Osteocyte (in vitro differentiated cells): ENCODE data around the gene KDM2B. TPM values are rescaled to one million over a fixed set of nuclear protein-coding genes. Genes with fewer than 3 reads are reported as not detected.

ENCODE experiments used
- DNase-seq: peaks from one replicate; pipeline ENCODE4 v3.0.0; 2021; ENCODE audit warnings: mixed read lengths; ENCODE audit not compliant: unreplicated experiment; ENCODE audit errors: extremely low spot score
- H3K27ac Mint-ChIP-seq: one replicate; pipeline ENCODE4 v1.8.0; 2021; ENCODE audit warnings: mild to moderate bottlenecking, mixed read lengths; ENCODE audit not compliant: unreplicated experiment
- H3K27me3 Mint-ChIP-seq: one replicate; pipeline ENCODE4 v1.8.0; 2021; ENCODE audit warnings: mixed read lengths; ENCODE audit not compliant: unreplicated experiment
- H3K36me3 Mint-ChIP-seq: one replicate; pipeline ENCODE4 v1.8.0; 2021; ENCODE audit warnings: mixed read lengths; ENCODE audit not compliant: unreplicated experiment
- H3K4me1 Mint-ChIP-seq: one replicate; pipeline ENCODE4 v1.8.0; 2021; ENCODE audit warnings: mixed read lengths; ENCODE audit not compliant: unreplicated experiment
- H3K4me3 Mint-ChIP-seq: one replicate; pipeline ENCODE4 v1.8.0; 2021; ENCODE audit warnings: mild to moderate bottlenecking, moderate library complexity, mixed read lengths; ENCODE audit not compliant: unreplicated experiment
- H3K9me3 Mint-ChIP-seq: one replicate; pipeline ENCODE4 v1.8.0; 2021; ENCODE audit warnings: mixed read lengths; ENCODE audit not compliant: unreplicated experiment
- total RNA-seq: library from RNA; stranded (reverse); gene quantifications from 2 replicates; pipeline ENCODE4 v1.2.1, GENCODE V29; 2021
- TF ChIP-seq, protein P1 (sequence below): fragments of 200-600 bp; sonication (generic); IDR thresholded peaks from 2 replicates; pipeline ENCODE4 v1.5.0; 2021; ENCODE audit warnings: antibody characterized with exemption, mild to moderate bottlenecking, moderate library complexity

The KDM2B gene
- total RNA-seq, 1 donor from 2014 or later: 31.9 TPM

DNA sequence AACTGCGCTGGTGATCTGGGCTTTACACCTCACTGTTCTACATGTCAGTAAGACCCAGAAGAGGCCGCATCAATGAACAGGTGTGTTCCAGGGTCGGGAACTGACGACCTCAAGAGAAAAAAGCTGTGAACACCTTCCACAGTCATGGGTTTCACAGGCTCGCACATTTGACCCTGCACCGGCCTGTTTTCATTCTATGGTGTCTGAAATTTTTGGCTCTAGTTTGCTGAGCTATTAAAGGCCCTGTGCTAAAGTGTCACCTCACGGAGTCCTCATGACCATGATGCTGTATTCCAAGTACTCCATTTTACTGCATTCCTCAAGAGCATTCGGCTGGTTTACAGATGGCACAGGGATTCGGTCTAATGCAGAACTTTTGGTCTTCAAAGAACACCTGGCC is 78.9 kb downstream of the KDM2B start:
- Mint-ChIP-seq H3K4me3 (no peak overlapping the region), H3K9me3 (no peaks in the 10 kb centered on the region), H3K36me3 (no peaks in the 10 kb centered on the region), H3K27me3 (no peaks in the 10 kb centered on the region), H3K4me1 (peaks cover 5% of the 10 kb centered on the region), H3K27ac (no peak overlapping the region)
- DNase-seq: no peak
- TF ChIP-seq, protein P1, sequence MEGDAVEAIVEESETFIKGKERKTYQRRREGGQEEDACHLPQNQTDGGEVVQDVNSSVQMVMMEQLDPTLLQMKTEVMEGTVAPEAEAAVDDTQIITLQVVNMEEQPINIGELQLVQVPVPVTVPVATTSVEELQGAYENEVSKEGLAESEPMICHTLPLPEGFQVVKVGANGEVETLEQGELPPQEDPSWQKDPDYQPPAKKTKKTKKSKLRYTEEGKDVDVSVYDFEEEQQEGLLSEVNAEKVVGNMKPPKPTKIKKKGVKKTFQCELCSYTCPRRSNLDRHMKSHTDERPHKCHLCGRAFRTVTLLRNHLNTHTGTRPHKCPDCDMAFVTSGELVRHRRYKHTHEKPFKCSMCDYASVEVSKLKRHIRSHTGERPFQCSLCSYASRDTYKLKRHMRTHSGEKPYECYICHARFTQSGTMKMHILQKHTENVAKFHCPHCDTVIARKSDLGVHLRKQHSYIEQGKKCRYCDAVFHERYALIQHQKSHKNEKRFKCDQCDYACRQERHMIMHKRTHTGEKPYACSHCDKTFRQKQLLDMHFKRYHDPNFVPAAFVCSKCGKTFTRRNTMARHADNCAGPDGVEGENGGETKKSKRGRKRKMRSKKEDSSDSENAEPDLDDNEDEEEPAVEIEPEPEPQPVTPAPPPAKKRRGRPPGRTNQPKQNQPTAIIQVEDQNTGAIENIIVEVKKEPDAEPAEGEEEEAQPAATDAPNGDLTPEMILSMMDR: no peak

DNA sequence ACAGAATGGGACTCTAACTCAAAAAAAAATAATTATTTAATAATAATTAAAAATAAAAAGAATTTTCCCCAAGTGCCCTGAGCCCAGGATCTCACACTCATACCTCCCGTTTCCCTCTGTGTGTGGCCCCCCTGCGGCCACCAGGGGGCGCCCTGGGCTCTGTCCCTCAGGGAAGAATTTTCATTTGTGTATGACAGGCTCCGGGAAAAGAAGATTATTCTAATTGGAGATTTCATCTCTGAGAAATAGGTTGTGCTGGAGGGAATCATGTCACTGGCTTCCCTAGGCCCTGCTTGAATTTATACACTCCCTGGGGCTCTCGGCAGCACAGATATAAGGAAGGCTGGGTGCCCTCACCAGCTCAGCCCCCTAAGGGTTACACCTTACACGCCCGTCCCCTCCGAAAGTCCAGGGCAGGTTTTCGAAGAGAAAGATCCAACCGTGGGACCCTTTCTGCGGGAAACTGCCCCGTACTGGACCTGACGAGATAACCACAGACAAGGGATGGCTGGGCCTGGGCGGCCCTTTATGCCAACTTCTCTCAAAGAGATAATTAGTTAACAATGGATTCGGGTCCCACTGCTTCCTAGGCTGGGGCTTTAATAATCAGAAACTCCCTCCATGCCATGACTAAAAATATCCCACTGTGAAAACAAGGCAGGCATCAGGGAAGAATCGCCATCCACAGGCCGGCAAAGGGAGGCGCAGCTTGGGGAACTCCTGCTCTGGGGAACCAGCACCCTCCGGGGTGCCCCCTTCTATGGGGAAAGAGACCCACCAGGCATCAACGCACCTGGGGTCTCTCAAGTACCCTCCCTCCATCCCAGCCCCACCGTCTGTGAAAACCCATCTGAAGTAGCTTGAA is 80.7 kb downstream of the KDM2B start:
- peak; percentile 93 for DNase-seq
- H3K4me1 Mint-ChIP-seq: peaks cover 5% of the 10 kb centered on the region
- no peak overlapping the region for H3K4me3 Mint-ChIP-seq
- no peak overlapping the region for H3K27ac Mint-ChIP-seq
- H3K36me3 Mint-ChIP-seq: peaks cover 2% of the 10 kb centered on the region
- no peaks in the 10 kb centered on the region for H3K9me3 Mint-ChIP-seq
- H3K27me3 Mint-ChIP-seq: no peaks in the 10 kb centered on the region
- TF ChIP-seq, protein P1: peak; percentile 97

GRCh38 chr12:121495746-121496145 is 85.1 kb downstream of the KDM2B start:
- Mint-ChIP-seq H3K27me3 (no peaks in the 10 kb centered on the region), H3K36me3 (peaks cover 4% of the 10 kb centered on the region), H3K9me3 (no peaks in the 10 kb centered on the region), H3K27ac (no peak overlapping the region), H3K4me3 (no peak overlapping the region), H3K4me1 (peaks cover 5% of the 10 kb centered on the region)
- DNase-seq: no peak
- TF ChIP-seq, protein P1: no peak

- Mint-ChIP-seq H3K36me3 (peaks cover 9% of the 10 kb centered on the region), H3K4me1 (no peaks in the 10 kb centered on the region), H3K27me3 (no peaks in the 10 kb centered on the region), H3K27ac (no peak overlapping the region), H3K4me3 (no peak overlapping the region), H3K9me3 (no peaks in the 10 kb centered on the region)
- TF ChIP-seq, protein P1: peak; percentile 83
- DNase-seq: no peak
These were observed 86.6 kb downstream of the KDM2B start for GRCh38 chr12:121494093-121494787.
